ENCODE data around the gene COL4A1. TPM values are rescaled to one million over a fixed set of nuclear protein-coding genes. Genes with fewer than 3 reads are reported as not detected.

COL4A1 gene
- total RNA-seq, 4 donors from 2014 or later, result 989 to 1,633 (median 1,298) TPM

DNA sequence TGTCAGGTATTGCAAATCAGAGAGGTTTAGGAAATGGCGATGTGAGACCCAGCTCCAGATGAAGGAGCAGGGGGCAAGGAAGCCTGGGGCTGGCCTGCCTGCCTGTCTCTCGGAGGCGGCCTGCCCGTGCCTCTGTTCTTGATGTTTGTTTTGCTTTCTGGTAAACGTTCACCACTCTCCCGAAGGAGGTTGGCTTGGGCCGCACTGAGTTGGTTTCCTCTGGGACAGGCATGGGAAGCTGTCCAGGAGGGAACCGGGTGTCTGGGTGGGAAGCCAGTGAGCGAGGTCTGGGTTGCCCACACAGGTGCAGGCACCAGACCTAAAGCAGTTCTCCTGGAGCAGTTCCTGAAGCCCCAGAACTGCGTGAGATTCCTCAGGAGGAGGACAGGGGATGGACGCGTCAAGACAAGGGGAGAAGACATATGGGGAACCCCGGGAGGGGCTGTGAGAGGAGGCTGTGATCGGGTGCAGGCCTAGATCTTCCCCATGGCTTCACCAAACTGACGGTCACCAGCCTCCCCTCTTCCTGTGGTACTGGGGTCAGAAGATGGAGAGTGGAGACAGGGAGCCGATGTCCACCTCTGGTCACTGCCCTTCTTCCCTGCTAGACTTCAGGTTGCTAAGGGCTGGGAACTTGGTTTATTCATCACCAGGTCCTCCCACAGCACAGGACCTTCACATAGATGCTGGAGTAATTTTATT, 15.3 kb upstream of the COL4A1 start:
- TF ChIP-seq, protein P1, sequence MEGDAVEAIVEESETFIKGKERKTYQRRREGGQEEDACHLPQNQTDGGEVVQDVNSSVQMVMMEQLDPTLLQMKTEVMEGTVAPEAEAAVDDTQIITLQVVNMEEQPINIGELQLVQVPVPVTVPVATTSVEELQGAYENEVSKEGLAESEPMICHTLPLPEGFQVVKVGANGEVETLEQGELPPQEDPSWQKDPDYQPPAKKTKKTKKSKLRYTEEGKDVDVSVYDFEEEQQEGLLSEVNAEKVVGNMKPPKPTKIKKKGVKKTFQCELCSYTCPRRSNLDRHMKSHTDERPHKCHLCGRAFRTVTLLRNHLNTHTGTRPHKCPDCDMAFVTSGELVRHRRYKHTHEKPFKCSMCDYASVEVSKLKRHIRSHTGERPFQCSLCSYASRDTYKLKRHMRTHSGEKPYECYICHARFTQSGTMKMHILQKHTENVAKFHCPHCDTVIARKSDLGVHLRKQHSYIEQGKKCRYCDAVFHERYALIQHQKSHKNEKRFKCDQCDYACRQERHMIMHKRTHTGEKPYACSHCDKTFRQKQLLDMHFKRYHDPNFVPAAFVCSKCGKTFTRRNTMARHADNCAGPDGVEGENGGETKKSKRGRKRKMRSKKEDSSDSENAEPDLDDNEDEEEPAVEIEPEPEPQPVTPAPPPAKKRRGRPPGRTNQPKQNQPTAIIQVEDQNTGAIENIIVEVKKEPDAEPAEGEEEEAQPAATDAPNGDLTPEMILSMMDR (IDR thresholded peaks at IDR 0.05; ENCODE audit: low read depth), result no peak

DNA sequence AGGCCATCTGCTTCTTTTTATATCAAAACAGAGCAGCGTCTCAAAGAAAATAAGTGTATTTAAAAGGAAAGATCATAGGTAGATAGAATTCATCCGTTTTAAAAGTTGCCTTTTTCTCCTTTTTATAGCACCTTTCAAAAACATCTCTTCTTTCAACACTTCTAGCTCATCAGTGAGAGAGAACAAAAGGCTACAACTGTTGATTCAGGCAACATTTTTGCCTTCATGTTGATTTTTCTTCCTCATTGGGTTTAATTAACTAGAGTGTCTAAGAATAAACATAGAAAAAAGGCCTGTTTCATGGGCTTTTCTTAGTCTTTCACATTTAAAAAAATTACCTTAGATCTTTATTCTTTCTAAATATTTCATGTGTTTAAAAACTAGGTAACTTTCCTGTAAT, 13.7 kb upstream of the COL4A1 start:
- TF ChIP-seq, protein P1 (IDR thresholded peaks at IDR 0.05; ENCODE audit: low read depth), result no peak

DNA sequence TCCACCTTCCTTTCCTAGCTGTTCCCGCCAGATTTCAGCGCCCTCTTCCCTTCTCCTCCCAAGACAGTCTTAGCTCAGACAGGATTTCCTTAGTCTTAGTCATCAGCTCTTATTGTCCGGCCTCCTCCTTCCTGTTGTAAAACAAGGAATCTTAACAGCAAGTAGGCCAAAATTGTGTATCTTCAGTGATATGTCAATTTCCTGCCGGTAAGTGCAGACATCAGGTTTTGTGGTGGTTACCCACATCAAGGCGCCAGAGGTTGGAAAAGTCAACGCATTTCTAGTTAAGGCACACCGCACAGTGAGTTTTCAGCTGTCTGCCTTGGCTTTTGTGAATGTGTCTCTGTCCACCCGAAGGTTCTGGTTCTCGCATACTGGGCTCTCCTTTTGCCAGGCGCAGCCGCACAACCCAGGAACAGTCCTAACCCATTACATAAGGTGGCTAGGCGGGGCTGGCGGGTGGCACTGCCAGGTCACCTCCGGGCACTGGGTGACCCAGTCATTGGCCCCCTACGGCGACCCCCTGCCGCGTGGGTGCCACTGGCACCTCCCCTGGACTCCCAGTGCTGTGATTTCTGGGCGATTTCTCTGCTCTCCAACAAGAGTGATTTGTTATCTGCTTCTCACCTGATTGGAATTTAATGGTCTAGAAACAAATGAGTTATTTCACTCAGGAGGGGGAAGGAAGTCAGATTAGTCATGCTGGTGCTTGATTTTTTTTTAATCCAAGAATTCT, 13.0 kb upstream of the COL4A1 start:
- TF ChIP-seq, protein P1 (IDR thresholded peaks at IDR 0.05; ENCODE audit: low read depth), result no peak

DNA sequence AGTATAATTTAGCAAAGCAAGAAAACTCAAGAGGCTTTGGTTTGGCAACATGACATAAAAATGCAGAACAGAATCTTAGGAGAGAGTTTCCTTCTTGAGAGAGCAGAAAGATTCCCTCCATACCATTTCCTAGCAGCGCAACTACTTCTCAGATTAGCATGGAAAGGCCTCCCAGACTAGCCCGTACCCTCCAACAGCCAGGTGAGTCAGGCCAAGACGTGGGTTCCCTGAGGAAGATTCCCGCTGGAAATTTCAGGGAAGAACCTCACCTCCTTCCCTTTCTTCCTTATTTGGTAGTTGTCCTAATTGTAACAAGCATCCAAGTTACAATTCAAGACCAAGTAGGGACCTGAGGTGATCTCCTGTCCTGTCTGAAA, 12.4 kb upstream of the COL4A1 start:
- TF ChIP-seq, protein P1 (IDR thresholded peaks at IDR 0.05; ENCODE audit: low read depth), result no peak

DNA sequence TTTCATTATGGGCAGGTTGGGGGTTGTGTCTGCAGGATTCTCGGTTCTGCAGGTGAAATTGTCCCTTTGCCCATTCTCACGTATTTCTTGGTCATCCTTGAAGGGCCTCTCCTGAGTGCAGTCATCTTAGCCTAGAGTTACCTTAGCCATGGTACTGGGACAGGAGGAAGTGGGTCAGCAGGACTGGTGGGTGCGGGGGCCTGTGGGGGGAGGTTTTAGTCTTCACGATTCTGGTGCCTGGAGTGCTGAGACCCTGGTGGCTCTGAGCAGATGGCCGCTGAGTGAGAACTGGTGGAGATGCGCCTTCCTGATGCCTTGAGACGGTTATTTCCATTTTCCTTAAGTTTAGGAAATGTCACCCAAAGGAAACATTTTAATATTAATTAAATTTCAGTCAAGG, 12.0 kb upstream of the COL4A1 start:
- TF ChIP-seq, protein P1 (IDR thresholded peaks at IDR 0.05; ENCODE audit: low read depth), result no peak

DNA sequence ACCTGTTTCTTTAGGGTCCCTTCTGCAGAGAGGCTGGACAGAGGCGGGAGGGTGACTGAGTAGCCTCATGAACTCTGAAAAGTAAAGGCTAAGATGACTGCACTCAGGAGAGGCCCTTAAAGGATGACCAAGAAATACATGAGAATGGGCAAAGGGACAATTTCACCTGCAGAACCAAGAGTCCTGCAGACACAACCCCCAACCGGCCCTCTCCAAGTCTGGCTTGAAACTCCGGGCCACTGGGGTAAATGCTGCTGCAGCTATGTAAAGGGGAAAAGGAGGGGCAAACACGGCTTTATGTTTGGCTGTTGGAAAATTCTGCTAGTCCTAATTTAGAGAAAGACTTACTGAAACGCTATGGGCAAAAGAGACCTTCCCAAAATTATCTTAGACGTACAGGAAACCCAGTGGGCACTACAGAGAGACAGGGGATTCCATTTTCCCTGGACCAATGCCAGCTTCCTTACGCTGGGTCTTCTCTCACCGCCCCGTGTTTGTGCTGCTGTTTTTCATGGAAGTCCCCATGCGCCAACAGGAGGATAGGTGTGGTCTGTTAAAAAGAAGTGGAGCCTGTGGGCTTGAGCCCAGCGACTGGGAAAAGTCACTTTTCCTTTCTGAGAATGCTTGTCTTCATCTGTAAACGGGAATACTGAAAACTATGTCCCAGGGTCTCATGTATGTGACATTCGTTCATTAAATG, 10.7 kb upstream of the COL4A1 start:
- TF ChIP-seq, protein P1 (IDR thresholded peaks at IDR 0.05; ENCODE audit: low read depth), result no peak

DNA sequence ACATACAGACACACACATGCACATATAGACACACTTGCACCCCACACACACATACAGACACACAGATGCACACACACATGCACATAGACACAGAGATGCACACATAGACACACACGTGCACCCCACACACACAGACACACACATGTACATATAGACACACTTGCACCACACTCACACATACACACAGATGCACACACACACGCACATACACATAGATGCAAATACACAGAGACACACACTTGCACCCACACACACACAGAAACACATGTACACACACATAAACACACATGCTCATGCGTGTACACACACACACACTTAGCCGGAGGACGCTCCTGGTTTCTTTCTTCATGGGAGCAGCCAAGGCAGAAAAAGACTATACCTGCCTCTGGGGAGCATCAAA, 10.1 kb upstream of the COL4A1 start:
- TF ChIP-seq, protein P1 (IDR thresholded peaks at IDR 0.05; ENCODE audit: low read depth), result no peak

Measured in subcutaneous adipose tissue (tissue), 4 donors.